PC-9 (cell line): ENCODE data around the gene DENND4A. TPM values are rescaled to one million over a fixed set of nuclear protein-coding genes. Genes with fewer than 3 reads are reported as not detected.

ENCODE experiments used
- BruUV-seq: library from RNA; stranded (reverse); fragments of 400-500 nt; replicated peaks from 2 replicates; lab custom pipeline; 2021; lab: Mats Ljungman, UMichigan
- CTCF ChIA-PET: fragments of 300-600 bp; sonication (Branson Sonifier 250); formaldehyde crosslinking; loops from one replicate; lab custom pipeline; 2022; ENCODE audit warnings: antibody characterized with exemption; lab: Charles Lee
- POLR2A ChIA-PET: fragments of 300-600 bp; sonication (Branson Sonifier 250); formaldehyde crosslinking; loops from one replicate; lab custom pipeline; 2022; ENCODE audit warnings: antibody characterized with exemption; ENCODE audit not compliant: unreplicated experiment; lab: Charles Lee
- DNase-seq, 2 experiments: peaks; one replicate each; pipeline versions ENCODE4 v3.0.0 to v3.0.0-alpha.2; 2015 to 2022; ENCODE audit warnings: mixed read lengths in 1 of 2
- H2AFZ ChIP-seq: fragments of 200-600 bp; sonication (generic); 2 replicates; pipeline ENCODE4 v1.8.1; 2017; ENCODE audit warnings: antibody characterized with exemption
- H3F3A ChIP-seq: fragments of 200-600 bp; sonication (generic); 2 replicates; pipeline ENCODE4 v1.8.1; 2017; ENCODE audit warnings: antibody characterized with exemption, mild to moderate bottlenecking, low read depth; ENCODE audit not compliant: insufficient read depth
- H3K27ac ChIP-seq: fragments of 200-600 bp; sonication (generic); 2 replicates; pipeline ENCODE4 v1.6.1; 2016; ENCODE audit warnings: mixed run types
- H3K27me3 ChIP-seq: fragments of 200-600 bp; sonication (generic); 2 replicates; pipeline ENCODE4 v1.6.1; 2016; ENCODE audit warnings: low read depth, mixed run types; ENCODE audit not compliant: insufficient read depth
- H3K36me3 ChIP-seq: fragments of 200-600 bp; sonication (generic); 2 replicates; pipeline ENCODE4 v1.6.1; 2016; ENCODE audit warnings: low read depth, mixed run types
- H3K4me1 ChIP-seq: fragments of 200-600 bp; sonication (generic); replicated peaks from 2 replicates; pipeline ENCODE4 v1.6.1; 2016; ENCODE audit warnings: mixed run types; ENCODE audit not compliant: insufficient read depth
- H3K4me2 ChIP-seq: fragments of 200-600 bp; sonication (generic); 2 replicates; pipeline ENCODE4 v1.6.1; 2017; ENCODE audit warnings: mixed run types
- H3K4me3 ChIP-seq: fragments of 200-600 bp; sonication (generic); 2 replicates; pipeline ENCODE4 v1.6.1; 2016; ENCODE audit warnings: mixed run types
- H3K79me2 ChIP-seq: fragments of 200-600 bp; sonication (generic); 2 replicates; pipeline ENCODE4 v1.6.1; 2017; ENCODE audit warnings: low read depth, mixed run types
- H3K9me2 ChIP-seq: fragments of 200-600 bp; sonication (generic); 2 replicates; pipeline ENCODE4 v1.8.1; 2017; ENCODE audit warnings: mild to moderate bottlenecking; ENCODE audit not compliant: insufficient read depth
- H3K9me3 ChIP-seq: fragments of 200-600 bp; sonication (generic); 2 replicates; pipeline ENCODE4 v1.8.1; 2016; ENCODE audit warnings: low read depth; ENCODE audit not compliant: insufficient read depth
- H4K20me1 ChIP-seq: fragments of 200-600 bp; sonication (generic); 2 replicates; pipeline ENCODE4 v1.8.1; 2017; ENCODE audit not compliant: insufficient read depth
- EZH2 ChIP-seq: fragments of 200-600 bp; sonication (generic); IDR thresholded peaks from 2 replicates; pipeline ENCODE4 v1.8.0; 2017; ENCODE audit warnings: antibody characterized with exemption, low read depth
- intact Hi-C: fragments of 100-400 bp; cut with micrococcal nuclease; formaldehyde crosslinking; loops from one replicate; pipeline ENCODE4 v1.10.0; 2022; ENCODE audit not compliant: unreplicated experiment
- total RNA-seq: library from RNA; stranded (reverse); gene quantifications from 2 replicates; pipeline ENCODE4 v1.2.3, GENCODE V29; 2021
- TF ChIP-seq, protein P1 (sequence below): fragments of 200-600 bp; sonication (generic); conservative IDR thresholded peaks from 2 replicates; pipeline ENCODE4 v1.6.1; 2017; ENCODE audit warnings: mixed run types, antibody characterized with exemption, mild to moderate bottlenecking, moderate library complexity

DENND4A gene
- total RNA-seq, 1 experiment from 2014 or later, result 16.3 TPM

DNA sequence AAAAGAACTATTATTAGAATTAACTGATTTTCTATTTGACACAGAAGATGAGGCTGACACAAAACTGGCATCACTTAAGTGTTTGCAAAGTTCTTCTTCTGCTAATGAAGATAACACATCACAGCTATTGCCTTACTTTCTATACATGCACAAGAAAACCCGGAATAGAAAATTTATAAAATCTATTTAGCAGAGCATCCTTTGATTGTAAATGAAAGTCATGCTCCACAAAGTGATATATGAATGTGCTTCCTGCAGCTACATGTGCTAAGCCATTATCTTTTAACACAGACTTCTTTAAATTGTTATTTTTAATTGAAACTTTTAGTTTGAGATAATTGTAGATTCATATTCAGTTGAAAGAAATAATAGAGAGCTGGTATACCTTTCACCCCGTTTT is 27.0 kb downstream of the DENND4A start:
- Histone ChIP-seq H3F3A (no peaks in the 10 kb centered on the region), H4K20me1 (no peaks in the 10 kb centered on the region), H2AFZ (no peak overlapping the region), H3K36me3 (no peaks in the 10 kb centered on the region), H3K4me1 (no peaks in the 10 kb centered on the region), H3K79me2 (no peaks in the 10 kb centered on the region), H3K4me2 (no peak overlapping the region), H3K27me3 (no peaks in the 10 kb centered on the region), H3K9me3 (no peaks in the 10 kb centered on the region), H3K4me3 (no peak overlapping the region), H3K9me2 (no peaks in the 10 kb centered on the region), H3K27ac (no peak overlapping the region)
- TF ChIP-seq, protein P1, sequence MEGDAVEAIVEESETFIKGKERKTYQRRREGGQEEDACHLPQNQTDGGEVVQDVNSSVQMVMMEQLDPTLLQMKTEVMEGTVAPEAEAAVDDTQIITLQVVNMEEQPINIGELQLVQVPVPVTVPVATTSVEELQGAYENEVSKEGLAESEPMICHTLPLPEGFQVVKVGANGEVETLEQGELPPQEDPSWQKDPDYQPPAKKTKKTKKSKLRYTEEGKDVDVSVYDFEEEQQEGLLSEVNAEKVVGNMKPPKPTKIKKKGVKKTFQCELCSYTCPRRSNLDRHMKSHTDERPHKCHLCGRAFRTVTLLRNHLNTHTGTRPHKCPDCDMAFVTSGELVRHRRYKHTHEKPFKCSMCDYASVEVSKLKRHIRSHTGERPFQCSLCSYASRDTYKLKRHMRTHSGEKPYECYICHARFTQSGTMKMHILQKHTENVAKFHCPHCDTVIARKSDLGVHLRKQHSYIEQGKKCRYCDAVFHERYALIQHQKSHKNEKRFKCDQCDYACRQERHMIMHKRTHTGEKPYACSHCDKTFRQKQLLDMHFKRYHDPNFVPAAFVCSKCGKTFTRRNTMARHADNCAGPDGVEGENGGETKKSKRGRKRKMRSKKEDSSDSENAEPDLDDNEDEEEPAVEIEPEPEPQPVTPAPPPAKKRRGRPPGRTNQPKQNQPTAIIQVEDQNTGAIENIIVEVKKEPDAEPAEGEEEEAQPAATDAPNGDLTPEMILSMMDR, result no peak
- TF ChIP-seq EZH2, result no peak
- intact Hi-C loops, result no loop called here
- POLR2A ChIA-PET, result no interaction called here
- CTCF ChIA-PET, result interaction anchor here (0.6 kb wide), 1 partner anchor 94 kb away, joined by 5 read pairs; no protein-coding TSS in a partner anchor
- no TSS peak for BruUV-seq
- DNase-seq, result no peak

DNA sequence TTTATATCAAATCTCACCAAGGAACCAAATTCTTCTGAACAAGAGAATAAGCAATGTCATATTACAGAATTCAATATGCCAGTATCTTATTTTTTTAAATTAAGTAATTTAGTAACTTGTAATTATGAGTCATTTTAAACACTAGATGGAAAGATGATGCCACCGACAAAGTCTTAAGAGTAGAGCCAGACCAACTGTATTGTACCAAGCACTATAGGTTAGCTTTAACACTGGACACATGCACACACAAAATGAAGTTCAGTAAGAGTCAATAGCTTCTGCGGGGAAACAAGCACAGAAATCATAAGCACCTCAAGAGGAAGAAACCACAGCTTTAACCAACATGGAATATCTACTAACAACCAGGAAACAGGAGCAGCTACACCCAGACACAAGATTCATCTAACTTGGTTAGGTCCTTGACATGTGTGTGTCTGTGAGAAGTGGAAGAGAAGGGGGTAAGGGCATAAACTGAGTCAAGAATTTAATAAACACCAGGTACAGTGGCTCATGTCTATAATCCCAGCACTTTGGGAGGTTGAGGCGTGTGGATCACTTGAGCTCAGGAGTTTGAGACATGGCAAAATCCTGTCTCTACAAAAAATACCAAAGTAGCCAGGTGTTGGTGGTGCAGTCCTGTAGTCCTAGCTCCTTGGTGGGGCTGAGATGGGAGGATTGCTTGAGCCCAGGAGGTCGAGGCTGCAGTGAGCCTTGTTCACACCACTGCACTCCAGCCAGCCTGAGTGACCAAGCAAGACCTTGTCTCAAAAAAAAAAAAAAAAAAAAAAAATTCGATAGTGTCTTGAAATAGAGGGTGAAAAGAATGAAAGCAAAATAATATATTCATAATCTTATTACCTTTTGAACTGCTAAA is 28.9 kb downstream of the DENND4A start:
- ChIA-PET POLR2A (interaction anchor here (0.7 kb wide), 1 partner anchor 35 kb away, joined by 17 read pairs; no protein-coding TSS in a partner anchor), CTCF (interaction anchor here (0.7 kb wide), 1 partner anchor 246 kb away, joined by 3 read pairs; no protein-coding TSS in a partner anchor)
- H3K9me3 ChIP-seq, result no peaks in the 10 kb centered on the region
- TF ChIP-seq EZH2, result no peak
- TF ChIP-seq, protein P1, result no peak
- H4K20me1 ChIP-seq, result no peaks in the 10 kb centered on the region
- H2AFZ ChIP-seq, result no peak overlapping the region
- H3K9me2 ChIP-seq, result no peaks in the 10 kb centered on the region
- no TSS peak for BruUV-seq
- intact Hi-C loops, result no loop called here
- DNase-seq, result no peak
- H3K4me1 ChIP-seq, result no peaks in the 10 kb centered on the region
- H3K27ac ChIP-seq, result no peak overlapping the region
- H3K36me3 ChIP-seq, result no peaks in the 10 kb centered on the region
- no peak overlapping the region for H3K4me2 ChIP-seq
- no peaks in the 10 kb centered on the region for H3F3A ChIP-seq
- no peaks in the 10 kb centered on the region for H3K79me2 ChIP-seq
- H3K27me3 ChIP-seq, result no peaks in the 10 kb centered on the region
- H3K4me3 ChIP-seq, result no peak overlapping the region

DNA sequence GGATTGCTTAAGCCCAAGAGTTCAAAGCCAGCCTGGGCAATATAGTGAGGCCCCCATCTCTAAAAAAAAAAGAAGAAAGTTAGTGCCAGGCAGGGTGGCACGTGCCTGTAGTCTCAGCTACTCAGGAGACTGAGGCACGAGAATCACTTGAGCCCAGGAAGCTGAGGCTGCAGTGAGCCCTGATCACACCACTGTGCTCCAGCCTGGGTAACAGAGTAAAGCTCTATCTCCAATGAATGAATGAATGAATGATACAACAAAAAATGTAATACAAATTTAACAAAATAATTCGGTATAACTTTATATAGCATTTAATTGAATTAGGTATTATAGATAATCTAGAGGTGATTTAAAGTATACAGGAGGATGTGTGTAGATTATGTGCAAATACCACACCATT is 29.7 kb downstream of the DENND4A start:
- H3K27ac ChIP-seq, result no peak overlapping the region
- H3F3A ChIP-seq, result no peaks in the 10 kb centered on the region
- no peaks in the 10 kb centered on the region for H3K9me3 ChIP-seq
- no peaks in the 10 kb centered on the region for H3K36me3 ChIP-seq
- no peak for TF ChIP-seq EZH2
- TF ChIP-seq, protein P1, result no peak
- no peaks in the 10 kb centered on the region for H3K9me2 ChIP-seq
- no peak overlapping the region for H3K4me2 ChIP-seq
- H2AFZ ChIP-seq, result no peak overlapping the region
- ChIA-PET CTCF (no interaction called here), POLR2A (no interaction called here)
- no peaks in the 10 kb centered on the region for H3K27me3 ChIP-seq
- no peaks in the 10 kb centered on the region for H4K20me1 ChIP-seq
- H3K4me1 ChIP-seq, result no peaks in the 10 kb centered on the region
- BruUV-seq, result no TSS peak
- no peaks in the 10 kb centered on the region for H3K79me2 ChIP-seq
- DNase-seq, result no peak
- H3K4me3 ChIP-seq, result no peak overlapping the region
- intact Hi-C loops, result no loop called here
